OCI-M1 (cell line): ENCODE measurements around the gene NKAIN2.
"Not testable (repeated sequence)": the region's sequence is repeated elsewhere in the genome, so short reads cannot be mapped to it uniquely, and the experiment has no call there.

Source experiments
- DNase-seq: peaks from one replicate; lab custom pipeline; 2025; lab: John Stamatoyannopoulos, UW

NKAIN2 gene

GRCh38 chr6:124434421-124434820 lies 630.8 kb downstream of the NKAIN2 start:
- no peak for DNase-seq

GRCh38 chr6:124436803-124437202 lies 633.1 kb downstream of the NKAIN2 start:
- no peak for DNase-seq

- no peak for DNase-seq
Measured at GRCh38 chr6:124438546-124439065, 634.9 kb downstream of the NKAIN2 start.

GRCh38 chr6:124441450-124441849 lies 637.8 kb downstream of the NKAIN2 start:
- no peak for DNase-seq

- no peak for DNase-seq
Measured at GRCh38 chr6:124443541-124443940, 639.9 kb downstream of the NKAIN2 start.

- no peak for DNase-seq
Measured at GRCh38 chr6:124445581-124445980, 641.9 kb downstream of the NKAIN2 start.

- no peak for DNase-seq
Measured at GRCh38 chr6:124446961-124447360, 643.3 kb downstream of the NKAIN2 start.

- DNase-seq = no peak
Measured at GRCh38 chr6:124459268-124459667, 655.6 kb downstream of the NKAIN2 start.

GRCh38 chr6:124462750-124463149 lies 659.1 kb downstream of the NKAIN2 start:
- DNase-seq = no peak

GRCh38 chr6:124463271-124463670 lies 659.6 kb downstream of the NKAIN2 start:
- no peak for DNase-seq

GRCh38 chr6:124464600-124464999 lies 660.9 kb downstream of the NKAIN2 start:
- not testable (repeated sequence) for DNase-seq

GRCh38 chr6:124466949-124467348 lies 663.3 kb downstream of the NKAIN2 start:
- no peak for DNase-seq

- no peak for DNase-seq
Measured at GRCh38 chr6:124467366-124467765, 663.7 kb downstream of the NKAIN2 start.

- no peak for DNase-seq
Measured at GRCh38 chr6:124470803-124471202, 667.1 kb downstream of the NKAIN2 start.

GRCh38 chr6:124475176-124475575 lies 671.5 kb downstream of the NKAIN2 start:
- DNase-seq = no peak

- DNase-seq = no peak
Measured at GRCh38 chr6:124478906-124479305, 675.2 kb downstream of the NKAIN2 start.

- DNase-seq = no peak
Measured at GRCh38 chr6:124479991-124480430, 676.3 kb downstream of the NKAIN2 start.

- no peak for DNase-seq
Measured at GRCh38 chr6:124482071-124482491, 678.4 kb downstream of the NKAIN2 start.

GRCh38 chr6:124487623-124488431 lies 684.2 kb downstream of the NKAIN2 start:
- DNase-seq = no peak

GRCh38 chr6:124490122-124490521 lies 686.5 kb downstream of the NKAIN2 start:
- DNase-seq = no peak

- no peak for DNase-seq
Measured at GRCh38 chr6:124493259-124493658, 689.6 kb downstream of the NKAIN2 start.

- no peak for DNase-seq
Measured at GRCh38 chr6:124494956-124495664, 691.4 kb downstream of the NKAIN2 start.

- DNase-seq = no peak
Measured at GRCh38 chr6:124495665-124496190, 692.1 kb downstream of the NKAIN2 start.
